Measurements from ENCODE around the gene MYMX. TPM values are rescaled to one million over a fixed set of nuclear protein-coding genes. Genes with fewer than 3 reads are reported as not detected.
A peak's percentile ranks its signal among the peaks of the same experiment; 100 is the strongest.

The MYMX gene
- total and polyA plus RNA-seq, 2 of the 13 experiments (the other 11 are each of a cell fraction or from before 2014, with no cell fraction given): not detected

DNA sequence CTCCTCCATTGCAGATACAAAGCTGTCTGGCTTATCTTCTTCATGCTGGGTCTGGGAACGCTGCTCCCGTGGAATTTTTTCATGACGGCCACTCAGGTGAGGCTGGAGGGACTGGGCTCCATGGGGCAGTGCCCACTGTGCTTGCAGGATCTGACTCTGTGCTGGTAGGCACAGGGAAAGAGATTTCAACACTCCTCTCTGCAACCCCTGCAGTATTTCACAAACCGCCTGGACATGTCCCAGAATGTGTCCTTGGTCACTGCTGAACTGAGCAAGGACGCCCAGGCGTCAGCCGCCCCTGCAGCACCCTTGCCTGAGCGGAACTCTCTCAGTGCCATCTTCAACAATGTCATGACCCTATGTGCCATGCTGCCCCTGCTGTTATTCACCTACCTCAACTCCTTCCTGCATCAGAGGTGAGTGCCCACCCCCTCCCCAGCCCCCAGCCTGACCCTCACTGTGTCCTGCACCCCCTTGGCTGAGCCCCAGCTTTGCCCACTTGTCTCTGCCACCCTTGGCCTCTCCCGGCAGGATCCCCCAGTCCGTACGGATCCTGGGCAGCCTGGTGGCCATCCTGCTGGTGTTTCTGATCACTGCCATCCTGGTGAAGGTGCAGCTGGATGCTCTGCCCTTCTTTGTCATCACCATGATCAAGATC is 12.8 kb downstream of the MYMX start:
- ATAC-seq (no peak), FAIRE-seq (no peak), DNase-seq (ENCODE audit: low spot score) (no peak)
- 94% methylated on average over 11 of the region's 11 CpGs for WGBS (ENCODE audit: low lambda C conversion rate)
- Histone ChIP-seq H3K9ac (ENCODE audit: insufficient read depth, low read depth, low read length) (no peak overlapping the region), H3K4me2 (ENCODE audit: low read depth, low read length) (no peak overlapping the region), H3K79me2 (ENCODE audit: insufficient read depth, low read length) (peaks cover 13% of the 10 kb centered on the region), H3K36me3 (replicated peaks in 1 of 2; ENCODE audit: control insufficient read depth in 1 of 2, insufficient read depth in 2 of 2, low read length in 2 of 2) (peaks cover 11 to 24% of the 10 kb centered on the region in 2 experiments), H2AFZ (ENCODE audit: low read length) (no peak overlapping the region), H3K4me1 (ENCODE audit: insufficient read depth, low read length) (peaks cover 53% of the 10 kb centered on the region), H3K9me3 (ENCODE audit: low read length) (no peaks in the 10 kb centered on the region), H3K27me3 (ENCODE audit: control insufficient read depth in 1 of 2, insufficient read depth in 2 of 2, low read length in 2 of 2) (no peaks in the 10 kb centered on the region), H3K4me3 (replicated peaks in 1 of 3; ENCODE audit: insufficient read depth in 1 of 3, low read depth in 2 of 3, low read length in 3 of 3) (no peak overlapping the region), H3K27ac (ENCODE audit: extremely low read length, insufficient read depth, low read length) (no peak overlapping the region), H4K20me1 (ENCODE audit: insufficient read depth, low read length) (no peaks in the 10 kb centered on the region)
- intact Hi-C loops (cut with micrococcal nuclease; ENCODE audit: unreplicated experiment): no loop called here
- ChIA-PET CTCF (ENCODE audit: low intra/inter-chr PET ratio, low total read pairs) (no interaction called here), POLR2A (interaction anchor here (1.2 kb wide), 1 partner anchor 10 kb away, joined by 4 read pairs; no protein-coding TSS in a partner anchor)
- in situ Hi-C loops (cut with HindIII; ENCODE audit: extremely low pct_ligation_motif_present, low pct_unique_long_range_greater_than_20kb): no loop called here
- no TSS peak for BruUV-seq (replicated peaks)
- TF ChIP-seq, protein P1, sequence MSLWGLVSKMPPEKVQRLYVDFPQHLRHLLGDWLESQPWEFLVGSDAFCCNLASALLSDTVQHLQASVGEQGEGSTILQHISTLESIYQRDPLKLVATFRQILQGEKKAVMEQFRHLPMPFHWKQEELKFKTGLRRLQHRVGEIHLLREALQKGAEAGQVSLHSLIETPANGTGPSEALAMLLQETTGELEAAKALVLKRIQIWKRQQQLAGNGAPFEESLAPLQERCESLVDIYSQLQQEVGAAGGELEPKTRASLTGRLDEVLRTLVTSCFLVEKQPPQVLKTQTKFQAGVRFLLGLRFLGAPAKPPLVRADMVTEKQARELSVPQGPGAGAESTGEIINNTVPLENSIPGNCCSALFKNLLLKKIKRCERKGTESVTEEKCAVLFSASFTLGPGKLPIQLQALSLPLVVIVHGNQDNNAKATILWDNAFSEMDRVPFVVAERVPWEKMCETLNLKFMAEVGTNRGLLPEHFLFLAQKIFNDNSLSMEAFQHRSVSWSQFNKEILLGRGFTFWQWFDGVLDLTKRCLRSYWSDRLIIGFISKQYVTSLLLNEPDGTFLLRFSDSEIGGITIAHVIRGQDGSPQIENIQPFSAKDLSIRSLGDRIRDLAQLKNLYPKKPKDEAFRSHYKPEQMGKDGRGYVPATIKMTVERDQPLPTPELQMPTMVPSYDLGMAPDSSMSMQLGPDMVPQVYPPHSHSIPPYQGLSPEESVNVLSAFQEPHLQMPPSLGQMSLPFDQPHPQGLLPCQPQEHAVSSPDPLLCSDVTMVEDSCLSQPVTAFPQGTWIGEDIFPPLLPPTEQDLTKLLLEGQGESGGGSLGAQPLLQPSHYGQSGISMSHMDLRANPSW (CRISPR knock-in tag; IDR thresholded peaks at IDR 0.05; ENCODE audit: borderline replicate concordance): no peak
- TF ChIP-seq MEIS1 (CRISPR knock-in tag; IDR thresholded peaks at IDR 0.05; ENCODE audit: borderline replicate concordance) (no peak), ZNF839 (CRISPR knock-in tag; IDR thresholded peaks at IDR 0.05; ENCODE audit: borderline replicate concordance) (no peak), ZNF234 (CRISPR knock-in tag; conservative IDR thresholded peaks at IDR 0.05) (no peak), ZNF331 (CRISPR knock-in tag; IDR thresholded peaks at IDR 0.05) (no peak), ZNF501 (CRISPR knock-in tag; IDR thresholded peaks at IDR 0.05) (no peak), ZFX (CRISPR knock-in tag; IDR thresholded peaks at IDR 0.05; ENCODE audit: low read depth) (no peak), TFAP4 (IDR thresholded peaks at IDR 0.05; ENCODE audit: borderline replicate concordance, low read depth) (no peak), ZNF589 (CRISPR knock-in tag; conservative IDR thresholded peaks at IDR 0.05) (no peak), ZNF510 (CRISPR knock-in tag; IDR thresholded peaks at IDR 0.05; ENCODE audit: low read depth) (no peak), PLRG1 (conservative IDR thresholded peaks at IDR 0.05) (no peak), ZNF572 (CRISPR knock-in tag; IDR thresholded peaks at IDR 0.05) (no peak), CBFB (CRISPR knock-in tag; IDR thresholded peaks at IDR 0.05) (no peak), MXD1 (CRISPR knock-in tag; IDR thresholded peaks at IDR 0.05) (no peak), ADNP (CRISPR knock-in tag; IDR thresholded peaks at IDR 0.05) (no peak), CEBPB (IDR thresholded peaks at IDR 0.05; ENCODE audit: borderline replicate concordance, low read depth, low read length) (peak; percentile 74), SMAD9 (CRISPR knock-in tag; IDR thresholded peaks at IDR 0.05) (no peak), SKI (IDR thresholded peaks at IDR 0.05; ENCODE audit: partially characterized antibody) (no peak), ZBTB8A (CRISPR knock-in tag; IDR thresholded peaks at IDR 0.05; ENCODE audit: borderline replicate concordance, low read depth) (no peak), MED8 (CRISPR knock-in tag; IDR thresholded peaks at IDR 0.05; ENCODE audit: insufficient replicate concordance) (peak; percentile 30)
- TF ChIP-seq, protein P2, sequence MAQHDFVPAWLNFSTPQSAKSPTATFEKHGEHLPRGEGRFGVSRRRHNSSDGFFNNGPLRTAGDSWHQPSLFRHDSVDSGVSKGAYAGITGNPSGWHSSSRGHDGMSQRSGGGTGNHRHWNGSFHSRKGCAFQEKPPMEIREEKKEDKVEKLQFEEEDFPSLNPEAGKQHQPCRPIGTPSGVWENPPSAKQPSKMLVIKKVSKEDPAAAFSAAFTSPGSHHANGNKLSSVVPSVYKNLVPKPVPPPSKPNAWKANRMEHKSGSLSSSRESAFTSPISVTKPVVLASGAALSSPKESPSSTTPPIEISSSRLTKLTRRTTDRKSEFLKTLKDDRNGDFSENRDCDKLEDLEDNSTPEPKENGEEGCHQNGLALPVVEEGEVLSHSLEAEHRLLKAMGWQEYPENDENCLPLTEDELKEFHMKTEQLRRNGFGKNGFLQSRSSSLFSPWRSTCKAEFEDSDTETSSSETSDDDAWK (CRISPR knock-in tag; IDR thresholded peaks at IDR 0.05): no peak
